Ovary (tissue), 3 donors: Measurements from ENCODE around the gene MCU.

Experiments used
- CTCF ChIP-seq, 3 donors: fragments of 450-650 bp in 2 of 3; fragments of 200-600 bp in 1 of 3; IDR thresholded peaks; one replicate each; pipeline versions ENCODE4 v1.5.1 to v1.8.0; 2016 to 2022; ENCODE audit warnings: antibody characterized with exemption in 3 of 3, mild to moderate bottlenecking in 1 of 3
- POLR2A ChIP-seq: fragments of 450-650 bp; IDR thresholded peaks from one replicate; pipeline ENCODE4 v1.6.1; 2017; ENCODE audit warnings: antibody characterized with exemption, mild to moderate bottlenecking, moderate library complexity
- donor health status: DM: no; HTN: no; CAD: no.

- no peak for TF ChIP-seq CTCF (IDR thresholded peaks at IDR 0.05)
- no peak for TF ChIP-seq POLR2A
Observed at GRCh38 chr10:72893136-72893798, 201.3 kb downstream of the MCU start, which contains the start of gene OIT3.
